Heart right ventricle (tissue), 16 donors: ENCODE data around the gene NFATC1. TPM values are rescaled to one million over a fixed set of nuclear protein-coding genes. Genes with fewer than 3 reads are reported as not detected.

Source experiments
- ATAC-seq, 8 donors: fragments of 200-7000 bp; cut with Tn5 transposase; one replicate each; pipeline ENCODE4 v1.9.1; 2020; ENCODE audit warnings: mild to moderate bottlenecking in 8 of 8, moderate library complexity in 8 of 8, moderate number of reproducible peaks in 1 of 8
- DNase-seq, 2 donors: peaks; one replicate each; pipeline ENCODE4 v3.0.0-alpha.2; 2020
- H3K27ac ChIP-seq, 10 donors: fragments of 200-600 bp; sonication (generic) in 2 of 10; one replicate each; pipeline versions ENCODE4 v1.5.0 to v1.8.0; 2020 to 2022; ENCODE audit warnings: mild to moderate bottlenecking in 3 of 10
- H3K27me3 ChIP-seq, 7 donors: fragments of 200-600 bp; one replicate each; pipeline ENCODE4 v1.8.0; 2021 to 2022; ENCODE audit warnings: mild to moderate bottlenecking in 2 of 7
- H3K36me3 ChIP-seq, 9 donors: fragments of 200-600 bp; sonication (generic) in 1 of 9; one replicate each; pipeline versions ENCODE4 v1.5.0 to v1.8.0; 2020 to 2022; ENCODE audit warnings: mild to moderate bottlenecking in 2 of 9
- H3K4me1 ChIP-seq, 9 donors: fragments of 200-600 bp; sonication (generic) in 1 of 9; one replicate each; pipeline versions ENCODE4 v1.5.0 to v1.8.0; 2020 to 2022; ENCODE audit warnings: mild to moderate bottlenecking in 4 of 9
- H3K4me3 ChIP-seq, 10 donors: fragments of 200-600 bp; sonication (generic) in 2 of 10; one replicate each; pipeline versions ENCODE4 v1.5.0 to v1.8.0; 2020 to 2022; ENCODE audit warnings: mild to moderate bottlenecking in 7 of 10, moderate library complexity in 2 of 10
- H3K9me3 ChIP-seq, 11 donors: fragments of 200-600 bp in 10 of 11; sonication (generic) in 2 of 11; one replicate each; pipeline versions ENCODE4 v1.5.0 to v1.8.0; 2013 to 2022; ENCODE audit warnings: mild to moderate bottlenecking in 2 of 11, control low read depth in 1 of 11, moderate library complexity in 1 of 11
- CTCF ChIP-seq, 9 donors: fragments of 200-600 bp; sonication (generic) in 2 of 9; IDR thresholded peaks; one replicate each; pipeline versions ENCODE4 v1.5.0 to v1.8.0; 2021 to 2022; ENCODE audit warnings: antibody characterized with exemption in 9 of 9, mild to moderate bottlenecking in 5 of 9, moderate library complexity in 1 of 9
- WGBS, 2 donors: extraction: QIAGEN DNeasy Blood & Tissue Kit; methylation state at CpG; one replicate each; pipeline ENCODE4 v1.1.7; 2013; ENCODE audit warnings: inconsistent platforms in 1 of 2; 5-methylcytosine and 5-hydroxymethylcytosine counted together
- intact Hi-C, 10 donors: fragments of 100-400 bp; cut with DNase I; formaldehyde crosslinking; loops; one replicate each; pipeline versions ENCODE4 v1.11.1 to v1.14.2; 2022
- polyA plus RNA-seq, 2 donors: library from polyadenylated mRNA; stranded (reverse); fragments of 200-250 nt; gene quantifications; one replicate each; pipeline ENCODE4 v1.2.3, GENCODE V29; 2013
- total RNA-seq, 10 donors: library from RNA; stranded (reverse); fragmentation: NEBNext Ultra II Directional in 3 of 10; extraction: Animal tissue kit (Norgen Biotek cat#: 25700) in 3 of 10; gene quantifications; one replicate each; pipeline versions ENCODE4 v1.2.1 to v1.2.4, GENCODE V29; 2021 to 2023
- donor health status: Arrhythmogenic right ventricular cardiomyopathy.
- donor health status: ischemic (EF 13 %, LVEDD 7.1; RV severe dilation, severe dysfunction).
- donor health status: healthy with polysubstance abuse.
- donor health status: DM: no; HTN: yes; CAD: no.
- donor health status: DM: no; HTN: no; CAD: no.
- donor health status: ischemic (EF 25% LVEDD 6.9; RV normal size, moderate dysfunction).
- donor health status: ischemic (EF 25% LVEDD 5.7; RV mildly dilated, moderate dysfunction).
- donor health status: healthy.
- donor health status: DM: yes; HTN: yes; CAD: no.
- donor health status: Ischemic cardiomyopathy.
- donor health status: ischemic (EF 35%, LVEDD 5.7; RV mildly dilated, moderate dysfunction).
- donor health status: nonischemic (EF 11% LVEDD 7.7; RV severe dilation, severe dysfunction).
- donor health status: DM: yes; HTN: yes; CAD: no.
- donor health status: PGD.
- donor health status: ischemic (EF 29% LVEDD 5.4; RV normal size, mild dysfunction).
- donor health status: nonischemic (EF 23%, LVEDD 6.1; RV moderate dilation, normal function).

NFATC1 gene
- total and polyA plus RNA-seq, 12 donors, result 6.3 to 23.8 (median 18.6) TPM

- no peak for ATAC-seq
- Histone ChIP-seq H3K27me3 (peaks cover 0 to 13% (median 0%) of the 10 kb centered on the region in 7 donors), H3K4me3 (no peak overlapping the region), H3K27ac (no peak overlapping the region), H3K4me1 (peaks cover 0 to 5% (median 0%) of the 10 kb centered on the region in 9 donors), H3K36me3 (peaks cover 0 to 28% (median 0%) of the 10 kb centered on the region in 9 donors), H3K9me3 (peaks cover 0 to 1% (median 0%) of the 10 kb centered on the region in 11 donors)
- no peak for TF ChIP-seq CTCF (IDR thresholded peaks at IDR 0.05)
- intact Hi-C loops, result loop anchor here in 4 of 10 donors (5.0 to 10.0 kb wide), 3 partner anchors 62 to 112 kb away; no protein-coding TSS in a partner anchor
- no peak for DNase-seq
- WGBS, 2 donors, result 39 to 44% methylated on average over 34 of the region's 34 CpGs
Observed at GRCh38 chr18:79532313-79533007, 136.7 kb downstream of the NFATC1 start.

DNA sequence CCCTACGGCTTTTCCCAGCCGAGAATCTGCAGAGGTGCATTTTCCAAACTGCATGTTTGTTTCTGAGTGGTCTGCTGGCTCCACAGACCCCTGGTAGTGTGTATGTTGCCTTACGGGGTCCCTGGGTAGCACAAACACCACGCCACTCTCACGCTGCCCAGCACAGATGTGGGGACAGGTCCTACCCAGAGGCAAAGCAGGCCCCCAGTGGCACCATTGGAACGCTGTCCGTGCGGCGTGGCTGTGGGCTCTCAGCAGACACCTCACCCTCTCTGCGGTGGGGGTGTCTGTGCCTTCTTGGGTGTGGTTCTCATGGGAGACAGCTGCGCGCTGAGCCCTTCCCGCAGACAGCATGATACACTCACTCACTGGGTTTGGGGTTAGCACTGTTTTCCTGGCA lies 137.4 kb downstream of the NFATC1 start:
- peak in 2 of 8 donors; percentile 19 to 24 for ATAC-seq
- intact Hi-C loops, result loop anchor here in 4 of 10 donors (5.0 to 10.0 kb wide), 3 partner anchors 62 to 112 kb away; no protein-coding TSS in a partner anchor
- H3K4me3 ChIP-seq, result no peak overlapping the region

GRCh38 chr18:79533591-79533990 lies 137.9 kb downstream of the NFATC1 start:
- 88 to 89% methylated on average over 9 of the region's 9 CpGs for WGBS, 2 donors
- intact Hi-C loops, result loop anchor here in 4 of 10 donors (5.0 to 10.0 kb wide), 3 partner anchors 61 to 111 kb away; no protein-coding TSS in a partner anchor
- Histone ChIP-seq H3K4me3 (no peak overlapping the region), H3K36me3 (peaks cover 0 to 17% (median 0%) of the 10 kb centered on the region in 9 donors), H3K9me3 (peaks cover 0 to 13% (median 0%) of the 10 kb centered on the region in 11 donors), H3K27me3 (peaks cover 0 to 13% (median 0%) of the 10 kb centered on the region in 7 donors), H3K4me1 (peaks cover 0 to 5% (median 0%) of the 10 kb centered on the region in 9 donors), H3K27ac (no peak overlapping the region)
- TF ChIP-seq CTCF (IDR thresholded peaks at IDR 0.05), result no peak
- DNase-seq (no peak), ATAC-seq (peak in 1 of 8 donors; percentile 39)

More for the DNA sequence above, 137.4 kb downstream of the NFATC1 start:
- H3K4me1 ChIP-seq, result peaks cover 0 to 5% (median 0%) of the 10 kb centered on the region in 9 donors
- peaks cover 0 to 13% (median 0%) of the 10 kb centered on the region in 7 donors for H3K27me3 ChIP-seq
- peaks cover 0 to 8% (median 0%) of the 10 kb centered on the region in 11 donors for H3K9me3 ChIP-seq
- TF ChIP-seq CTCF (IDR thresholded peaks at IDR 0.05), result no peak
- 91 to 93% methylated on average over 13 of the region's 13 CpGs for WGBS, 2 donors
- no peak for DNase-seq
- H3K27ac ChIP-seq, result no peak overlapping the region
- peaks cover 0 to 21% (median 0%) of the 10 kb centered on the region in 9 donors for H3K36me3 ChIP-seq

- H3K4me1 ChIP-seq, result peaks cover 0 to 5% (median 0%) of the 10 kb centered on the region in 9 donors
- no peak for ATAC-seq
- H3K4me3 ChIP-seq, result no peak overlapping the region
- DNase-seq, result no peak
- H3K36me3 ChIP-seq, result peaks cover 0 to 10% (median 0%) of the 10 kb centered on the region in 9 donors
- H3K9me3 ChIP-seq, result peaks cover 0 to 16% (median 0%) of the 10 kb centered on the region in 11 donors
- intact Hi-C loops, result loop anchor here in 4 of 10 donors (5.0 to 10.0 kb wide), 3 partner anchors 60 to 110 kb away; no protein-coding TSS in a partner anchor
- TF ChIP-seq CTCF (IDR thresholded peaks at IDR 0.05), result no peak
- H3K27me3 ChIP-seq, result peaks cover 0 to 13% (median 0%) of the 10 kb centered on the region in 7 donors
- 76 to 77% methylated on average over 13 of the region's 13 CpGs for WGBS, 2 donors
- H3K27ac ChIP-seq, result no peak overlapping the region
Observed at GRCh38 chr18:79534356-79534755, 138.6 kb downstream of the NFATC1 start.
